Stomach smooth muscle (tissue), 2 donors: ENCODE results near the gene RACGAP1.

ENCODE experiments used
- H3K27ac ChIP-seq: one replicate; pipeline ENCODE4 v1.7.0; 2013; ENCODE audit warnings: mild to moderate bottlenecking, low read length, inconsistent platforms
- H3K27me3 ChIP-seq, 2 donors: one replicate each; pipeline ENCODE4 v1.7.0; 2013; ENCODE audit warnings: low read length in 2 of 2; ENCODE audit not compliant: insufficient read depth in 2 of 2, control insufficient read depth in 1 of 2
- H3K36me3 ChIP-seq, 2 donors: one replicate each; pipeline ENCODE4 v1.7.0; 2013; ENCODE audit warnings: low read length in 2 of 2; ENCODE audit not compliant: control insufficient read depth in 2 of 2, insufficient read depth in 2 of 2
- H3K4me1 ChIP-seq: one replicate; pipeline ENCODE4 v1.7.0; 2013; ENCODE audit warnings: low read length; ENCODE audit not compliant: control insufficient read depth, insufficient read depth
- H3K4me3 ChIP-seq, 2 donors: one replicate each; pipeline ENCODE4 v1.7.0; 2013; ENCODE audit warnings: low read length in 2 of 2
- H3K9ac ChIP-seq, 2 donors: one replicate each; pipeline ENCODE4 v1.7.0; 2013; ENCODE audit warnings: low read length in 2 of 2, mild to moderate bottlenecking in 1 of 2
- H3K9me3 ChIP-seq, 2 donors: one replicate each; pipeline ENCODE4 v1.7.0; 2013; ENCODE audit warnings: low read length in 2 of 2; ENCODE audit not compliant: control insufficient read depth in 2 of 2
- donor health status: healthy.
- donor health status: Pancreatic carcinoma.

The RACGAP1 gene

GRCh38 chr12:50061946-50062686, 36.8 kb upstream of the RACGAP1 start:
- no peak overlapping the region for H3K27ac ChIP-seq
- H3K27me3 ChIP-seq = no peaks in the 10 kb centered on the region
- H3K4me1 ChIP-seq = peaks cover 16% of the 10 kb centered on the region

GRCh38 chr12:50061171-50061570, 35.9 kb upstream of the RACGAP1 start:
- H3K27me3 ChIP-seq = peaks cover 0 to 2% of the 10 kb centered on the region in 2 donors
- no peak overlapping the region for H3K4me3 ChIP-seq
- H3K27ac ChIP-seq = no peak overlapping the region
- no peaks in the 10 kb centered on the region for H3K9me3 ChIP-seq
- peaks cover 0 to 4% of the 10 kb centered on the region in 2 donors for H3K36me3 ChIP-seq
- H3K9ac ChIP-seq = no peak overlapping the region
- peaks cover 19% of the 10 kb centered on the region for H3K4me1 ChIP-seq

More at GRCh38 chr12:50061946-50062686, 36.8 kb upstream of the RACGAP1 start:
- Histone ChIP-seq H3K9me3 (no peaks in the 10 kb centered on the region), H3K36me3 (peaks cover 0 to 4% of the 10 kb centered on the region in 2 donors), H3K9ac (no peak overlapping the region), H3K4me3 (no peak overlapping the region)

GRCh38 chr12:50060120-50060468, 34.8 kb upstream of the RACGAP1 start:
- Histone ChIP-seq H3K36me3 (peaks cover 0 to 4% of the 10 kb centered on the region in 2 donors), H3K4me1 (peaks cover 25% of the 10 kb centered on the region), H3K9me3 (no peaks in the 10 kb centered on the region), H3K4me3 (no peak overlapping the region), H3K27me3 (peaks cover 0 to 2% of the 10 kb centered on the region in 2 donors), H3K27ac (no peak overlapping the region), H3K9ac (no peak overlapping the region)

- Histone ChIP-seq H3K27ac (no peak overlapping the region), H3K9me3 (no peaks in the 10 kb centered on the region), H3K4me3 (no peak overlapping the region), H3K9ac (no peak overlapping the region), H3K36me3 (peaks cover 0 to 4% of the 10 kb centered on the region in 2 donors), H3K27me3 (peaks cover 0 to 2% of the 10 kb centered on the region in 2 donors), H3K4me1 (peaks cover 25% of the 10 kb centered on the region)
These were observed 34.3 kb upstream of the RACGAP1 start for GRCh38 chr12:50059440-50060119.

GRCh38 chr12:50058743-50059312, 33.5 kb upstream of the RACGAP1 start:
- Histone ChIP-seq H3K36me3 (peaks cover 0 to 4% of the 10 kb centered on the region in 2 donors), H3K4me1 (peaks cover 25% of the 10 kb centered on the region), H3K27ac (no peak overlapping the region), H3K27me3 (peaks cover 0 to 2% of the 10 kb centered on the region in 2 donors), H3K4me3 (no peak overlapping the region), H3K9ac (no peak overlapping the region), H3K9me3 (no peaks in the 10 kb centered on the region)

GRCh38 chr12:50057896-50058670, 32.8 kb upstream of the RACGAP1 start:
- no peak overlapping the region for H3K27ac ChIP-seq
- no peaks in the 10 kb centered on the region for H3K9me3 ChIP-seq
- peaks cover 0 to 4% of the 10 kb centered on the region in 2 donors for H3K36me3 ChIP-seq
- H3K4me1 ChIP-seq = peaks cover 25% of the 10 kb centered on the region
- peaks cover 0 to 2% of the 10 kb centered on the region in 2 donors for H3K27me3 ChIP-seq
- H3K9ac ChIP-seq = peak overlapping the region in 1 of 2 donors; percentile 34
- H3K4me3 ChIP-seq = peak overlapping the region; percentile 53 to 85

- Histone ChIP-seq H3K36me3 (peaks cover 0 to 4% of the 10 kb centered on the region in 2 donors), H3K4me1 (peaks cover 25% of the 10 kb centered on the region), H3K27me3 (peaks cover 0 to 2% of the 10 kb centered on the region in 2 donors), H3K9me3 (no peaks in the 10 kb centered on the region), H3K4me3 (peak within 1 kb of the TSS; percentile 85 to 86), H3K9ac (peak within 1 kb of the TSS; percentile 64 to 75), H3K27ac (no peak within 1 kb of the TSS)
These were observed 31.9 kb upstream of the RACGAP1 start, which contains the start of gene ASIC1 for GRCh38 chr12:50057000-50057841. TSS of gene ASIC1 (plus strand) at chr12:50057596. CDS start at chr12:50058767, 1,171 bp downstream.

- H3K27ac ChIP-seq = no peak overlapping the region
- H3K9me3 ChIP-seq = no peaks in the 10 kb centered on the region
- H3K4me1 ChIP-seq = peaks cover 23% of the 10 kb centered on the region
- H3K4me3 ChIP-seq = peak overlapping the region; percentile 85 to 86
- peaks cover 0 to 2% of the 10 kb centered on the region in 2 donors for H3K27me3 ChIP-seq
- H3K36me3 ChIP-seq = peaks cover 0 to 4% of the 10 kb centered on the region in 2 donors
- peak overlapping the region in 1 of 2 donors; percentile 75 for H3K9ac ChIP-seq
These were observed 31.3 kb upstream of the RACGAP1 start for GRCh38 chr12:50056639-50056976.

- Histone ChIP-seq H3K4me3 (peak overlapping the region; percentile 35 to 85), H3K27me3 (peaks cover 0 to 4% of the 10 kb centered on the region in 2 donors), H3K27ac (no peak overlapping the region), H3K4me1 (peaks cover 19% of the 10 kb centered on the region), H3K9ac (peak overlapping the region in 1 of 2 donors; percentile 75), H3K36me3 (peaks cover 0 to 4% of the 10 kb centered on the region in 2 donors), H3K9me3 (no peaks in the 10 kb centered on the region)
These were observed 30.7 kb upstream of the RACGAP1 start for GRCh38 chr12:50055831-50056638.
